Adrenal gland (tissue), 5 donors: ENCODE data around the gene TAF11L14.
"Not testable (repeated sequence)": the region's sequence is repeated elsewhere in the genome, so short reads cannot be mapped to it uniquely, and the experiment has no call there.

ENCODE experiments used
- POLR2A ChIP-seq, 2 donors: fragments of 450-650 bp; IDR thresholded peaks; one replicate each; pipeline ENCODE4 v1.6.1; 2017; ENCODE audit warnings: antibody characterized with exemption in 2 of 2, mild to moderate bottlenecking in 2 of 2, moderate library complexity in 1 of 2
- TF ChIP-seq, protein P1 (sequence below), 6 experiments: fragments of 450-650 bp in 4 of 6; fragments of 200-600 bp in 2 of 6; sonication (generic) in 1 of 6; IDR thresholded peaks; 1 replicate in 5 of 6; 2 replicates in 1 of 6; pipeline versions ENCODE4 v1.5.1 to v1.8.0; 2016 to 2021; ENCODE audit warnings: antibody characterized with exemption in 6 of 6, mild to moderate bottlenecking in 2 of 6, moderate library complexity in 1 of 6
- donor health status: DM: no; HTN: no; CAD: no.

DNA sequence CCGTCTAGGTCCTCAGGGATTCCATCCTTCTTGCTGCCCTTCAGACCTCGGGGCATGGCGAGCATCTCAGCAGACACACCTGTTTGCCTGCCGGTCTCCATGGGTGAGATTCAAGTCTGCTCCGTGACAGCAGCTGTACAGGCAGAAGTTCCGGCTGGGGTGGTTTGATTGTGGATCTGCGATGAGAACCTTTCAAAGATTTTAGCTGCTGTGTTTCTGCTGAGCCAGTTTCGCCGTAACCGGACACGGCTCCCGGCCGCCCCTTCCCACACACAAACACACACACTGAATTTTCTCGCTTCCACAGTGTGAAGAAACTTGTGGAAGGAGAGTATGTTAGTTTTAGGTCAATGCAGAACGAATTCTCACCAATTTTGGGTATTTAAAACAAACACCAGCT lies 36.5 kb upstream of the TAF11L14 start, which contains the start of gene TAF11L10:
- TF ChIP-seq, protein P1, sequence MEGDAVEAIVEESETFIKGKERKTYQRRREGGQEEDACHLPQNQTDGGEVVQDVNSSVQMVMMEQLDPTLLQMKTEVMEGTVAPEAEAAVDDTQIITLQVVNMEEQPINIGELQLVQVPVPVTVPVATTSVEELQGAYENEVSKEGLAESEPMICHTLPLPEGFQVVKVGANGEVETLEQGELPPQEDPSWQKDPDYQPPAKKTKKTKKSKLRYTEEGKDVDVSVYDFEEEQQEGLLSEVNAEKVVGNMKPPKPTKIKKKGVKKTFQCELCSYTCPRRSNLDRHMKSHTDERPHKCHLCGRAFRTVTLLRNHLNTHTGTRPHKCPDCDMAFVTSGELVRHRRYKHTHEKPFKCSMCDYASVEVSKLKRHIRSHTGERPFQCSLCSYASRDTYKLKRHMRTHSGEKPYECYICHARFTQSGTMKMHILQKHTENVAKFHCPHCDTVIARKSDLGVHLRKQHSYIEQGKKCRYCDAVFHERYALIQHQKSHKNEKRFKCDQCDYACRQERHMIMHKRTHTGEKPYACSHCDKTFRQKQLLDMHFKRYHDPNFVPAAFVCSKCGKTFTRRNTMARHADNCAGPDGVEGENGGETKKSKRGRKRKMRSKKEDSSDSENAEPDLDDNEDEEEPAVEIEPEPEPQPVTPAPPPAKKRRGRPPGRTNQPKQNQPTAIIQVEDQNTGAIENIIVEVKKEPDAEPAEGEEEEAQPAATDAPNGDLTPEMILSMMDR (IDR thresholded peaks at IDR 0.05) = not testable (repeated sequence)
- not testable (repeated sequence) for TF ChIP-seq POLR2A (IDR thresholded peaks at IDR 0.05)
